ENCODE measurements around the gene CAPZB.
"Not testable (repeated sequence)": the region's sequence is repeated elsewhere in the genome, so short reads cannot be mapped to it uniquely, and the experiment has no call there.

The CAPZB gene

DNA sequence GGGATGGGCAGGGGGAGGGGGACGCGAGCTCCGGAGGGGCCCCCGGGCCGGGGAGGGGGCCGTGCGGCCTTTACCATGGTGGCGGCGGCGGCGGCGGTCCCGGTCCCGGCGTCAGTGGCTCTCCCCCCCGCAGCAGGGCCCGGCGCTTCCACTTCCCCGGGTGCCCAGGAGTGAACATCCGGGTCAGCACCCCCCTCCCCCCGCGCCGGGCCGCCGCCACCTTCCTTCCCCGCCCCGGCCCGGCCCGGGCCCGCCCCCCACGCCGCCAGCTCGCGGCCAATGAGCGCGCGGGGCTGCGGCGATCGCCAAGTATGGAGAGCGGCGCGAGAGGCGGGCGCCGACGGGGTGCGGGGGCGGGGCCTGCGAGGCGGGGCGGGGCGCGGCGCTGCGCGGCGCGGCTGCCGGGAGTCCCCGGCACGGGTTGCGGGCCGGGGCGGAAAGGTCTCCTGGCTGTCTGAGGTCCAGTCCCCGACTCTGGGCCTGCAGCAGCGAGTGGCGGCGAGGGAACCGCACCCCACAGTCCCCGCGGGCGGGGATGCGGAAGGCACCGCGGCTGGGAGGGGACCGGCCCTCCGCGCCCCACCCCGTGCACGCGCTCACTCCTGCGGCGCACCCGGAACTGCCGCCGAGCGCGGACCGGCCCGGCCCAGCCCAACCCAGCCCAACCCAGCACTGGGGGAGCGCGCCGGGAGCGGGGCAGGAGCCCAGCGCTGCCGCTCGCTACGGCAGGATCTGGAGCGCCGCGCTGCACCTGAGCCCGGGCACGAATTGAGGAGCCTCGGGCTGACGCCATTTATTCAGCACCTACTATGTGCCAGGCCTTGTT is at the start of gene CAPZB:
TSS of gene CAPZB (minus strand) at position 178 of the 826 bp plus-strand sequence. CDS start at position 77, 101 bp downstream.
- DNase-seq, result peak; percentile 29

DNA sequence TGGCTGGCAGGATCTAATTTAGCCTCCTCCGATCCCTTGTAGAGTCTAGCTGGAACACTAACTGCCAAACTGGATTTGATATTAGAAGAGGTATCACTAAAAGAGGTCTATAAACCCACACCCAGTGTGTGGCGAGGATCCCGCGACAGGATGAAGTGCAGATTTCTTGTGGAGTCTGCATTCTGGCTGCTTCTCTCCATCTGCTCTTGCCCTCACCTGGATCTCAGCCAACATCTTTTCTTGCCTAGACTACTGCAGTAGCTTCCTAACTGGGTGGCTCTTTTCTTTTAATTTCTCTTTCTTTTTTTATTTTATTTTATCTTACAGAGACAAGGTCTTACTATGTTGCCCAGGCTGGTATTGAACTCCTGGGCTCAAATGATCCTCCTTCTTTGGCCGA is 48.9 kb upstream of the CAPZB start:
- DNase-seq, result no peak

DNA sequence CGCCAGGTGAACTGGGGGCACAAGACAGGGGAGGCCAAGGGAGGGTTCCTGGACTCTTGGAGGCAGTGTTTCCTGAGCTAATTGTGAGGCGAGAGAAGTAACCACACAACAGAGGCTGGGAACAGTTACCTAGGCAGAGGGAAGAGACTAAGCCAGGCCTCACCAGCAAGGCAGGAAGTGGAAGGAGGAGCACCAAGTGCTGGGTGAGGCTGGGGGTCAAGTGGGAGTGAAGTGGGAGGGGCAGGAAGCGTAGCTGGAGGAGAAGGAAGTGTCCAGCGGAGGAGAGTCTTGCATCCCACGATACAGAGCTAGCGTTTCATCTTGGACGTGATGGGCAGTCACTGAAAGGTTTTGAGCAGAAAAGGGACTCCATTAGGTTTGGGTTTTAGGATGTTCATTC is 48.3 kb upstream of the CAPZB start:
- DNase-seq, result no peak

DNA sequence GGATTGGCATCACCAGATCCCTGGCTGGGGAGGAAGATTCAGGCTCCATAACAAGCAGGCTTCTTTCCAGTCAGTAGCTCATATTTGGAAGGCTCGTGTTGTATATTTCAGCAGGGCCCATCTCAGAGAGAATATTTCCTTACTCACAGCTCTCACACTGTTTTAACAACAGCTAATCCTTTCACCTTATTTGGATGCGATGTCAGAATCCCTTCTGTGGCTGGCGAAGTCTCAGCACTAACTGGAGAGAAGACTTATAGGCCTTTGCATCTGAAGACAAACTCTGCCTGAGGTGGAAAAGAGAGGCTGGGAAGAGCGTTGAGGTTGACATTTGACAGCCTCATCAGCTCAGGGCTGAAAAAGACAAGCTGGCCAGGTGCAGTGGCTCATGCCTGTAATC is 47.2 kb upstream of the CAPZB start:
- no peak for DNase-seq

- DNase-seq, result no peak
Observed at GRCh38 chr1:19529664-19530063, 44.3 kb upstream of the CAPZB start.

- DNase-seq, result no peak
Observed at GRCh38 chr1:19528438-19528837, 43.1 kb upstream of the CAPZB start.

- no peak for DNase-seq
Observed at GRCh38 chr1:19525607-19526545, 40.5 kb upstream of the CAPZB start.

DNA sequence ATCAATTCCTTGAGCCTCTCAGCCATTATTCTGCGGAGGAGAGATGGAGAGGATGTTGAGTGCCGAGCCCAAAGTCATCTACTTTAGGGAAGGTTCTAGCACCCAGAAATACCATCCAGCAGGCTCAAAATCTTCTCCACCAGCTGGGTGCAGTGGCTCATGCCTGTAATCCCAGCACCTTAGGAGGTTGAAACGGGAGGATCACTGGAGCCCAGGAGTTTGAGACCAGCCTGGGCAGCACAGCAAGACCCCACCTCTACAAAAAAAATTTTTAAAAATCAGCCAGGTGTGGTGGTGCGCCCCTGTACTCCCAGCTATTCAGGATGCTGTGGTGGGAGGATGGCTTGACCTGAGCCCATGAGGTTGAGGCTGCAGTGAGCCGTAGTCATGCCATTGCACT is 39.5 kb upstream of the CAPZB start:
- DNase-seq, result no peak

DNA sequence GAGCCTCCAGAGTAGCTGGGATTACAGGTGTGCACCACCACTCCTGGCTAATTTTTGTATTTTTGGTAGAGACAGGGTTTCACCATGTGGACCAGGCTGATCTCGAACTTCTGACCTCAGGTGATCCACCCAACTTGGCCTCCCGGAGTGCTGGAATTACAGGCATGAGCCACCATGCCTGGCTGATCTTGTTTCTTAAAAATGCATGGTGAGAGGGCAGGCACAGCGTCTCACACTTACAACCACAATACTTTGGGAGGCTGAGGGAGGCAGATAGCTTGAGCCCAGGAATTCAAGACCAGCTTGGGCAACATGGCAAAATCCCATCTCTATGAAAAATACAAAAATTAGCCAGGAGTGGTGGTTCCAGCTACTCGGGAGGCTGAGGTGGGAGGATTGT is 37.2 kb upstream of the CAPZB start:
- not testable (repeated sequence) for DNase-seq

GRCh38 chr1:19521411-19521810 is 36.1 kb upstream of the CAPZB start:
- no peak for DNase-seq

- DNase-seq, result no peak
Observed at GRCh38 chr1:19517017-19517416, 31.7 kb upstream of the CAPZB start.

DNA sequence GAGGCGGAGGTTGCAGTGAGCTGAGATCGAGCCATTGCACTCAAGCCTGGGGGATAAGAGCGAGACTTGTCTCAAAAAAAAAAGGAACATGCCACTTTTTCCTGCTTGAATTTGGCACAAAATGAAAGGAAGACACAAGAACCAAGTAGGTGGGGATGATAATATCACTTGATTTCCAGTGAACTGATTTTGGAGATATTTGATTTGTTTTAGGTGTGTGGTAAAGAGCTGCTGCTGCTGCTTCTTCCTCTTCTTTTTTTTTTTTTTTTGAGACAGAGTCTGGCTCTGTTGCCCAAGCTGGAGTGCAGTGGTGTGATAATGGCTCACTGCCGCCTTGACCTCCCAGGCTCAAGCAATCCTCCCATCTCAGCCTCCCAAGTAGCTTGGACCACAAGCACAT is 29.9 kb upstream of the CAPZB start:
- DNase-seq, result no peak

GRCh38 chr1:19514391-19514831 is 29.1 kb upstream of the CAPZB start:
- DNase-seq, result no peak

GRCh38 chr1:19512545-19512944 is 27.2 kb upstream of the CAPZB start:
- no peak for DNase-seq

DNA sequence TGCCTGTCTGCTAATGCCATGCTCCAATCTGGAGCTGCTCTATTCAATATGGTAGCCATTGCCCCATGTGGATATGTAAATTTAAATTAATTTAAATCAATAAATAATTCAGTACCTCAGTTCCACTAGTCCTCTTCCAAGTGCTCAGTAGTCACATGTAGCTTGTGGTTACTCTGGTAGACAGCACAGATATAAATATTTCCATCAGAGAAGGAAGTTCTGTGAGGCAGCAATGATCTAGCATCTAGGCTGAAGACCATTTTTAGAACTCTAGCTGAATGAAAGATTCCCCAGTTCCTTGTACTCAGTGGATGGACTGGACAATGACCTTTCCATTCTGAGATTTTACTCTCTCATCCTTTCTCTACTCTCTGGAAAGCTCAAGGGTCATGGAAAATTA is 25.8 kb upstream of the CAPZB start:
- DNase-seq, result no peak

GRCh38 chr1:19509647-19510046 is 24.3 kb upstream of the CAPZB start:
- DNase-seq, result not testable (repeated sequence)

DNA sequence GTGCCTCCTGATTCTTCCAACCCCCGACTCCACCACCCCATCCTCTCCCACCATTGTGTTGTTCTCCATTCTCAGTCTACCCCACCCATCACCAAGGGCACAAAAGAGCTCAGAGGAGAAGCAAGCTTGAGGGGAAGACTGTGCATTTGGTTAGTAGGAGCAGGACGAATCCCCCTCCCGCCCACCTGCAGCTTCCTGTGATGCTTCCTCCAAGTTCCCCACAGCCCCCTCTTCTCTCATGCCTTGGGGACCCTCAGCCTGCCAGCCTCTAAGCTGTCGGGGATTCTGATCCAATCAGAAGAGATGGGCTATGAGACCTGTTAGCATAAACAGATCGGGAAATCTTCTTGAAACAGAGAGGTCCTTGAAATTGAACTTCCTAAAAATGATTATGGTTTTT is 22.2 kb upstream of the CAPZB start:
- no peak for DNase-seq

- DNase-seq, result no peak
Observed at GRCh38 chr1:19505693-19506457, 20.5 kb upstream of the CAPZB start.

DNA sequence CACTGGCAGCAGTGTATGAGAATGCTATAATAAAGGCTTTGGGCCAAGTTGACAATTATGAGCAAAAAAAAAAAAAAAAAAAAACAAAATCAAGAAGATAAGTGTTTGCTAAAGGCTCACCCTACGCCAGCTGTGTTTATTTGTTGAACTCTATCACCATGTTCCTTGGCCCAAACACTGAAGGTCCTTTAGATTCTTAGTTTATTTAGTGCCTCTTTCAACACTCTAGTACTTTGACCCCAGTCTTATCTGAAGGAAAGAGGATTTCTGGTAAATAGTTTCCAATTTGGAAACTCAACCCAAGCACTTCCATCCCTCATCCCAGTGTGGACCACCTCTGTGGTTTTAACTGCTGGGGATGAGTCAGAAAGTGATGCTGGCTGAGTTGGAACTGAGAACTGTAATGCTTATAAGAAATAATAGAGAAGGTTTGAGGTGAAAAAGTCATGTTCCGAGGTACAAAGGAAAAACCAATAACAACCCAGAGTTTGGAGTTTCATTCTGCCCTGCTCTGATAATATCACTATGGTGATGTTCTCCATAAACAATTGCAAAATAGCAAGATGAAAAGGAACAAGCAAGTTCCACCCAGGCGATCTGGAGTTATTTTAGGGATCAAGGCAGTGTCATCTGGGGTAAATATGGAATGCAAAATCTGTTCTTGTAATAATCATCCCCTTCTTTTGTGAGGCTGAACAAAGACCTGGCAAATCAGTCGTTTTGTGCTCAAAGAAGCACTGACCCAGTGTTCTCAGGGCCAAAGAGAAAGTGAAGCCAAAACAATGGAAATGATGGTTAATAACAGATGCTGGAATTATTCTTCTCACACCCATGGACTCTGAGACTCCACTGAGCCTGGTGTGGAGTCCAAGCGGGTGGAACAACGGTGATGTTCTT is 19.7 kb upstream of the CAPZB start:
- no peak for DNase-seq

- not testable (repeated sequence) for DNase-seq
Observed at GRCh38 chr1:19502284-19502683, 16.9 kb upstream of the CAPZB start.

GRCh38 chr1:19499887-19500286 is 14.5 kb upstream of the CAPZB start:
- not testable (repeated sequence) for DNase-seq

- DNase-seq, result not testable (repeated sequence)
Observed at GRCh38 chr1:19497443-19497842, 12.1 kb upstream of the CAPZB start.

All from NCI-H1694 (cell line).